HEK293T (cell line): ENCODE measurements around the gene SLX4.

Source experiments
- CTBP1 ChIP-seq: fragments of 450-650 bp; IDR thresholded peaks from 2 replicates; pipeline ENCODE4 v1.6.1; 2016; ENCODE audit warnings: borderline replicate concordance
- ELF4 ChIP-seq: fragments of 450-650 bp; IDR thresholded peaks from 2 replicates; pipeline ENCODE4 v1.6.1; 2017; ENCODE audit warnings: antibody characterized with exemption
- FOXM1 ChIP-seq: fragments of 450-650 bp; IDR thresholded peaks from 2 replicates; pipeline ENCODE4 v1.6.1; 2017; ENCODE audit warnings: mild to moderate bottlenecking, borderline replicate concordance
- LEF1 ChIP-seq: fragments of 450-650 bp; IDR thresholded peaks from 2 replicates; pipeline ENCODE4 v1.6.1; 2017; ENCODE audit warnings: mild to moderate bottlenecking, borderline replicate concordance
- NFRKB ChIP-seq: fragments of 450-650 bp; IDR thresholded peaks from 2 replicates; pipeline ENCODE4 v1.6.1; 2016; ENCODE audit warnings: mild to moderate bottlenecking, moderate library complexity
- PKNOX1 ChIP-seq: fragments of 450-650 bp; IDR thresholded peaks from 2 replicates; pipeline ENCODE4 v1.6.1; 2016
- SP1 ChIP-seq: fragments of 450-650 bp; IDR thresholded peaks from 2 replicates; pipeline ENCODE4 v1.6.1; 2017
- SUZ12 ChIP-seq: fragments of 450-650 bp; IDR thresholded peaks from 2 replicates; pipeline ENCODE4 v1.6.1; 2016; ENCODE audit warnings: mild to moderate bottlenecking
- ZNF384 ChIP-seq: fragments of 450-650 bp; IDR thresholded peaks from 2 replicates; pipeline ENCODE4 v1.6.1; 2016

GRCh38 chr16:3582276-3583165 is 28.9 kb downstream of the SLX4 start:
- TF ChIP-seq SP1 (no peak), PKNOX1 (no peak), ZNF384 (no peak), ELF4 (no peak), SUZ12 (no peak), LEF1 (no peak), NFRKB (no peak), CTBP1 (no peak), FOXM1 (no peak)
